ENCODE data around the gene FAM228B. TPM values are rescaled to one million over a fixed set of nuclear protein-coding genes. Genes with fewer than 3 reads are reported as not detected.
A peak's percentile ranks its signal among the peaks of the same experiment; 100 is the strongest.
"Not testable (repeated sequence)": the region's sequence is repeated elsewhere in the genome, so short reads cannot be mapped to it uniquely, and the experiment has no call there.

Gene FAM228B
- total and polyA plus RNA-seq, 5 experiments from 2014 or later = 6.5 to 28.5 (median 8.7) TPM

DNA sequence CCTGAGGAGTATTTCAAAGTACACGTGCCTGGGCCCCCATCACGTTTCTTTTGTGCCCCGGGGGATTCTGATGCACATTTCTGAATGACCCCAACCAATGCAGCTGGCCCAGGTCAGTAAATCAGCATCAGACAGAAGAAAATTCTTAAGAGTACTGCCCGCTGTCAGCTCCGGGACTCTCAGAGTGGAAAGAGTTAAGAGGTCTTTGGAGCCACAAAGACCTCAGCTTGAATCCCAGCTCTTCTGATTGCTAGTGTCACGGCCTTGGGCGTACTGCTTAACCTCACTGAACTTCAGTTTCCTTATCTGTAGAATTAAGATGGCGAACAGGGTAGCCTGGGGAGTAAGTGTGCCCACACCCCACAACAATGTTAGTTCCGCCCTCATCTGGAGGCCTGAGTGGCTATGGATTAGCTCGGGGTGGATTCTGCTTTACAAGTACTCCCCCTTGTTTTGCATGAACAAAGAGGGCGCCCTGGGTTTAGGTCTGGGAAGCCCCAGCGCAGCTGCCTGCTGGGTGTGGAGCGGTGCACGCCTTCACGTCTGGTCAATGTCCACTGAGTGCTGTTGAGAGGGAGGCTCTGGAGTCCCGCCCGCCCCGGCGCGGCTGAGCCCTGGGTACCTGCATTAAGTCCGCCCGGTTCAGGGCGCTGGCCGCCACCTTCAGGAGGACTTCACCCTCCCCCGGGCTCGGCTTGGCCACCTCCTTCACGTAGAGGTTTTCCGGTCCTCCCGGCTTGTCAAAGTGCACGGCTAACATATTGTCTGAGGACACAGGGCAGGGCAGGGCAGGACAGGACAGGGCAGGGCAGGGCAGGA is 39.5 kb upstream of the FAM228B start:
- Mint-ChIP-seq H3K4me3 (peak overlapping the region; percentile 79 to 92 (median 88)), H3K27ac (peak overlapping the region; percentile 25 to 84 (median 53)), H3K27me3 (peaks cover 0 to 3% (median 0%) of the 10 kb centered on the region in 5 donors), H3K36me3 (peaks cover 0 to 35% (median 7%) of the 10 kb centered on the region in 3 donors), H3K4me1 (peaks cover 7 to 18% (median 16%) of the 10 kb centered on the region in 4 donors), H3K9me3 (no peaks in the 10 kb centered on the region)
- ATAC-seq (peak; percentile 69 to 83), DNase-seq (peak in 6 of 10 donors; percentile 21 to 70 (median 40))
- POLR2A ChIA-PET = interaction anchor here (0.6 to 2.8 kb wide), 6 partner anchors 21 to 259 kb away, joined by 3 to 17 read pairs (median 4); partner anchors contain the start of genes ATAD2B and WDCP

- H3K4me1 Mint-ChIP-seq = peaks cover 7 to 18% (median 16%) of the 10 kb centered on the region in 4 donors
- H3K27me3 Mint-ChIP-seq = peaks cover 0 to 3% (median 0%) of the 10 kb centered on the region in 5 donors
- POLR2A ChIA-PET = interaction anchor here (0.6 to 2.8 kb wide), 7 partner anchors 8 to 260 kb away, joined by 3 to 17 read pairs (median 4); partner anchors contain the start of genes ATAD2B and WDCP
- H3K9me3 Mint-ChIP-seq = no peaks in the 10 kb centered on the region
- ATAC-seq (peak; percentile 92 to 95), DNase-seq (peak; percentile 56 to 91 (median 81))
- peak within 1 kb of the TSS; percentile 79 to 92 (median 88) for H3K4me3 Mint-ChIP-seq
- peaks cover 0 to 36% (median 9%) of the 10 kb centered on the region in 3 donors for H3K36me3 Mint-ChIP-seq
- H3K27ac Mint-ChIP-seq = peak within 1 kb of the TSS; percentile 25 to 84 (median 54)
Measured at GRCh38 chr2:24084386-24085199, 38.7 kb upstream of the FAM228B start, which contains the start of gene TP53I3. Gene TP53I3 (minus strand): TSS chr2:24084834. CDS start chr2:24084326, 508 bp downstream.

DNA sequence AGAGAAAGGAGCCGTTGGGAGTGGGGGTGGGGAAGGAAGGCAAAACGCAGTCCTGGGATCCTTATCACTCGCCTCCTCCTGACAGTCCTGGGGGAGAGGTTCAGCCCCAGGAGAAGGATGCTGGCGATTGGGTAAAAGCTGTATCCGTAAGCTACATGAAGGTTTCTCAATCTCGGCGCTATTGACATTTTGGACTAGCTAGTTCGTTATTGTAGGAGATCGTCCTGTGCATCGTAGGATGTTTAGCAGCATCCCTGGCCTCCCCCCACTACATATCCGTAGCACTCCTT is 38.1 kb upstream of the FAM228B start:
- peaks cover 7 to 18% (median 16%) of the 10 kb centered on the region in 4 donors for H3K4me1 Mint-ChIP-seq
- POLR2A ChIA-PET = interaction anchor here (1.2 to 2.5 kb wide), 2 partner anchors 8 to 38 kb away, joined by 4 to 6 read pairs; partner anchors contain the start of gene WDCP
- H3K4me3 Mint-ChIP-seq = peak overlapping the region; percentile 16 to 91 (median 82)
- H3K27me3 Mint-ChIP-seq = peaks cover 0 to 3% (median 0%) of the 10 kb centered on the region in 5 donors
- no peaks in the 10 kb centered on the region for H3K9me3 Mint-ChIP-seq
- DNase-seq (no peak), ATAC-seq (no peak)
- peaks cover 0 to 30% (median 9%) of the 10 kb centered on the region in 3 donors for H3K36me3 Mint-ChIP-seq
- peak overlapping the region in 4 of 10 donors; percentile 38 to 81 (median 70) for H3K27ac Mint-ChIP-seq

GRCh38 chr2:24086241-24086640 is 37.0 kb upstream of the FAM228B start:
- ATAC-seq (no peak), DNase-seq (no peak)
- POLR2A ChIA-PET = no interaction called here
- Mint-ChIP-seq H3K4me3 (peak overlapping the region in 1 of 10 donors; percentile 52), H3K9me3 (no peaks in the 10 kb centered on the region), H3K27me3 (peaks cover 0 to 3% (median 0%) of the 10 kb centered on the region in 5 donors), H3K4me1 (peaks cover 7 to 18% (median 16%) of the 10 kb centered on the region in 4 donors), H3K36me3 (peaks cover 0 to 26% (median 9%) of the 10 kb centered on the region in 3 donors), H3K27ac (peak overlapping the region in 1 of 10 donors; percentile 58)

- Mint-ChIP-seq H3K9me3 (no peaks in the 10 kb centered on the region), H3K27me3 (peaks cover 0 to 3% (median 0%) of the 10 kb centered on the region in 5 donors), H3K4me1 (peaks cover 7 to 18% (median 16%) of the 10 kb centered on the region in 4 donors), H3K27ac (no peak overlapping the region), H3K36me3 (peaks cover 0 to 20% (median 9%) of the 10 kb centered on the region in 3 donors), H3K4me3 (no peak overlapping the region)
- DNase-seq (no peak), ATAC-seq (no peak)
- POLR2A ChIA-PET = no interaction called here
Measured at GRCh38 chr2:24087032-24087431, 36.2 kb upstream of the FAM228B start.

- Mint-ChIP-seq H3K9me3 (no peaks in the 10 kb centered on the region), H3K4me3 (no peak overlapping the region), H3K36me3 (peaks cover 0 to 19% (median 12%) of the 10 kb centered on the region in 3 donors), H3K4me1 (peaks cover 5 to 11% (median 10%) of the 10 kb centered on the region in 4 donors), H3K27ac (no peak overlapping the region), H3K27me3 (peaks cover 0 to 3% (median 0%) of the 10 kb centered on the region in 5 donors)
- DNase-seq (no peak), ATAC-seq (no peak)
- POLR2A ChIA-PET = no interaction called here
Measured at GRCh38 chr2:24088821-24089359, 34.4 kb upstream of the FAM228B start.

GRCh38 chr2:24093270-24093669 is 30.0 kb upstream of the FAM228B start:
- ATAC-seq, H3K4me1 Mint-ChIP-seq, DNase-seq, H3K27ac Mint-ChIP-seq, H3K9me3 Mint-ChIP-seq, H3K4me3 Mint-ChIP-seq, H3K27me3 Mint-ChIP-seq, POLR2A ChIA-PET: not testable (repeated sequence)
- H3K36me3 Mint-ChIP-seq = peaks cover 6 to 25% (median 23%) of the 10 kb centered on the region in 3 donors

DNA sequence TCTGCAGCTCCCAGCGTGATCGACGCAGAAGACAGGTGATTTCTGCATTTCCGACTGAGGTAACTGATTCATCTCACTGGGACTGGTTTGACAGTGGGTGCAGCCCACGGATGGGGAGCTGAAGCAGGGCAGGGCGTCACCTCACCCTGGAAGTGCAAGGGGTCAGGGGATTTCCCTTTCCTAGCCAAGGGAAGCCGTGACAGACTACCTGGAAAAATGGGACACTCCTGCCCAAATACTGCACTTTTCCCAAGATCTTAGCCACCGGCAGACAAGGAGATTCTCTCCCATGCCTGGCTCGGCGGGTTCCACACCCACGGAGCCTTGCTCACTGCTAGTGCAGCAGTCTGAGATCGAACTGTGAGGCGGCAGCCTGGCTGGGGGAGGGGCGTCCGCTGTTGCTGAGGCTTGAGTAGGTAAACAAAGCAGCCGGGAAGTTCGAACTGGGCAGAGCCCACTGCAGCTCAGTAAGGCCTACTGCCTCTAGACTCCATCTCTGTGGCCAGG is 28.0 kb upstream of the FAM228B start:
- ATAC-seq, DNase-seq, H3K27ac Mint-ChIP-seq, H3K4me1 Mint-ChIP-seq, H3K27me3 Mint-ChIP-seq, POLR2A ChIA-PET, H3K4me3 Mint-ChIP-seq: not testable (repeated sequence)
- H3K36me3 Mint-ChIP-seq = peaks cover 8 to 21% (median 18%) of the 10 kb centered on the region in 3 donors
- H3K9me3 Mint-ChIP-seq = peaks cover 0 to 15% (median 4%) of the 10 kb centered on the region in 9 donors

DNA sequence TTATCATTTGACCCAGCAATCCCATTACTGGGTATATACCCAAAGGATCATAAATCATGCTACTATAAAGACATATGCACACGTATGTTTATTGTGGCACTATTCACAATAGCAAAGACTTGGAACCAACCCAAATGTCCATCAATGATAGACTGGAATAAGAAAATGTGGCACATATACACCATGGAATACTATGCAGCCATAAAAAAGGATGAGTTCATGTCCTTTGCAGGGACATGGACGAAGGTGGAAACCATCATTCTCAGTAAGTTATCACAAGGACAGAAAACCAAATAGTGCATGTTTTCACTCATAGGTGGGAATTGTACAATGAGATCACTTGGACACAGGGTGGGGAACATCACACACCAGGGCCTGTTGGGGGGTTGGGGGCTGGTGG is 22.5 kb upstream of the FAM228B start:
- POLR2A ChIA-PET, DNase-seq, H3K27ac Mint-ChIP-seq, ATAC-seq, H3K27me3 Mint-ChIP-seq, H3K4me3 Mint-ChIP-seq, H3K4me1 Mint-ChIP-seq: not testable (repeated sequence)
- H3K36me3 Mint-ChIP-seq = peaks cover 22 to 37% (median 25%) of the 10 kb centered on the region in 3 donors
- H3K9me3 Mint-ChIP-seq = peaks cover 0 to 20% (median 5%) of the 10 kb centered on the region in 9 donors

DNA sequence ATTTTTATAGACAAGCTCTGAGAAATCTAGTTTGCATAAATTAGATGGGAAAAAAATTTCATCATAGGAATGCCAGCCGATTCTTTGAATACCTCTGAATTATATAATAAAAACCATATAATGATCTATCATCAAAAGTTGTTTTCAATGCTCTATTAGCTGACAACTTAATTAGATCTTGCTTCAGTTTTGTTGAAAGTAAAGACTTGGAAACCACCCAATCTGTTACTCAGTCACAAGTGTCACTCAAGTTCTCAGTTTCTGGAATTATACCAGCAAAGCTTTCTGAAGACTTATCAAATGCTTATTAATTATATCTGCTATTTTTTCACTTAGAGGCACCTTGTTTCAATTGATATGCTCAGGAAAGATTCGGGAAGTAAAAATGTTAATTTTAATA is 21.3 kb upstream of the FAM228B start:
- Mint-ChIP-seq H3K27me3 (no peaks in the 10 kb centered on the region), H3K36me3 (peaks cover 16 to 32% (median 31%) of the 10 kb centered on the region in 3 donors), H3K27ac (no peak overlapping the region), H3K4me1 (peaks cover 0 to 7% (median 2%) of the 10 kb centered on the region in 4 donors), H3K9me3 (peaks cover 0 to 29% (median 8%) of the 10 kb centered on the region in 9 donors), H3K4me3 (no peak overlapping the region)
- ATAC-seq (no peak), DNase-seq (no peak)
- POLR2A ChIA-PET = no interaction called here

DNA sequence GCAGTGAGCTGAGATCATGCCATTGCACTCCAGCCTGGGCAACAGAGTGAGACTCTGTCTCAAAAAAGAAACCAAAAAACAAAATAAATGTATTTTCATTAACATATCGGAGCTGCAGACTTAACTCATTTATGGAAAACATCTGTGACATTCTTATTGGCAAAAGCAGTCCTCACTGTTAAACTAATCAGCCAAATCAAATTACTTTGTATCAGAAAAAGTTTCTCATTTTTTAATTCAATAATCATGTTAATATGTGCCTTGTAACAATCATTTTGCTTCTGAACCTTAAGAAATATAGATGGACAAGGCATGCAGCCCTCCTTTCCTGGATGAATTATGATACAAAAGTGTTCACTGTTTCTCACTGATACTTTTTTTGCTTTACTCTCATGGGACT is 20.6 kb upstream of the FAM228B start:
- Mint-ChIP-seq H3K4me1 (peaks cover 0 to 7% (median 2%) of the 10 kb centered on the region in 4 donors), H3K9me3 (peaks cover 0 to 36% (median 11%) of the 10 kb centered on the region in 9 donors), H3K27me3 (no peaks in the 10 kb centered on the region), H3K27ac (no peak overlapping the region), H3K36me3 (peaks cover 16 to 36% (median 34%) of the 10 kb centered on the region in 3 donors), H3K4me3 (no peak overlapping the region)
- DNase-seq = no peak
- no peak for ATAC-seq
- POLR2A ChIA-PET = no interaction called here

All from naive thymus-derived CD8-positive, alpha-beta T cell (primary cell).